GM21737 (cell line): Measurements from ENCODE around the gene TNFRSF9.

Experiments
- ATAC-seq: cut with Tn5 transposase; IDR thresholded peaks from one replicate; pipeline ENCODE4 v1.9.1; 2021; ENCODE audit warnings: mild to moderate bottlenecking, moderate library complexity; ENCODE audit not compliant: unreplicated experiment

The TNFRSF9 gene

GRCh38 chr1:7878027-7878426 is 62.6 kb downstream of the TNFRSF9 start:
- no peak for ATAC-seq

- no peak for ATAC-seq
These were observed 66.5 kb downstream of the TNFRSF9 start for GRCh38 chr1:7873801-7874795.

- no peak for ATAC-seq
These were observed 69.5 kb downstream of the TNFRSF9 start for GRCh38 chr1:7871136-7871535.

GRCh38 chr1:7869136-7869920 is 71.3 kb downstream of the TNFRSF9 start:
- no peak for ATAC-seq

GRCh38 chr1:7868070-7868780 is 72.4 kb downstream of the TNFRSF9 start:
- no peak for ATAC-seq

- ATAC-seq, result no peak
These were observed 74.7 kb downstream of the TNFRSF9 start for GRCh38 chr1:7865978-7866377.
